ENCODE measurements around the gene SART1.
A peak's percentile ranks its signal among the peaks of the same experiment; 100 is the strongest.
"Not testable (repeated sequence)": the region's sequence is repeated elsewhere in the genome, so short reads cannot be mapped to it uniquely, and the experiment has no call there.

Gene SART1

DNA sequence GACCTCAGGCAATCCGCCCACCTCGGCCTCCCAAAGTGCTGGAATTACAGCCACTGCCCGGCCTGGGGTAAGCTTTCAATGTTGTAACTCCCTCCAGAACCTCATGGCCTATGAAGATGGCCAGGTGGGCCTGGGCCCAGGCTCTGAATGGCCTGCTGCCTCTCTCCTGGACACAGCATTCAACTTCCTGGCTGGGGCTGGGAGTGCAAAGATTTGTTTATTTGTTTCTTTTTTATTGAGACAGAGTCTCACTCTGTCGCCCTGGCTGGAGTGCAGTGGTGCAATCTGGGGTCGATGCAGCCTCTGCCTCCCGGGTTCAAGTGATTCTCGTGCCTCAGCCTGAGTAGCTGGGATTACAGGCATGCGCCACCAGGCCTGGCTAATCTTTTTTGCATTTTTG lies 16.8 kb upstream of the SART1 start:
- Histone ChIP-seq H3K4me1 (ENCODE audit: insufficient read depth, low read length) (peaks cover 17% of the 10 kb centered on the region), H3K36me3 (ENCODE audit: insufficient read depth, low read length) (no peaks in the 10 kb centered on the region), H3K27me3 (ENCODE audit: insufficient read depth, low read length) (no peaks in the 10 kb centered on the region), H3K9me3 (ENCODE audit: low read length) (no peaks in the 10 kb centered on the region), H2AFZ (ENCODE audit: low read depth, low read length) (no peak overlapping the region), H3K4me3 (ENCODE audit: low read length) (no peak overlapping the region)

DNA sequence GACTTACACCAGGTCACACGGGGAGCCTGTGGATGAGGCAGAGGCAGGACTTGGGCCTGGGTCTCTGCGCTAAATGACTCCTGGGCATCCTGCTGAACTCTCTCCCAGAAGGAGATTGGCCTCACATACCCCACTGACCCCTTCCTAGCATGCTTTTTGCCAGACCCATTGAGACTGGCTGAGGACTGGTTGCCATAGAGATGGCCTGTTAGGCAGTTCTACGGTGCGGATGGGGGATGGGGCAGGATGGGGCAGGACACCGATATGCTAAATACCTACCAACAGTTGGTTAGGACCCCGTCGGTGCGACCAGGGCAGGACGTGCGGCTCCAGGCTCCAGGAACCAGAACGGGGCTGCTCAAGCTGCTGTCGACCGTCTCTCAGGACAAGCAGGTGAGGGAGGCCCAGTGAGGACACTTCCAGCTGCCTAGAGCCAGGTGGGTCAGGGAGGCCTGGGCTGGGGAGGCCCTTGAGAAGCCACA lies 16.1 kb upstream of the SART1 start, which contains the start of gene TSGA10IP:
TSGA10IP (plus strand) TSS at position 51 of the 482 bp plus-strand sequence; CDS start at position 247, 196 bp downstream.
- no peaks in the 10 kb centered on the region for H3K27me3 ChIP-seq (ENCODE audit: insufficient read depth, low read length)
- no peak within 1 kb of the TSS for H2AFZ ChIP-seq (ENCODE audit: low read depth, low read length)
- peak within 1 kb of the TSS; percentile 21 for H3K4me3 ChIP-seq (ENCODE audit: low read length)
- H3K36me3 ChIP-seq (ENCODE audit: insufficient read depth, low read length) = no peaks in the 10 kb centered on the region
- H3K4me1 ChIP-seq (ENCODE audit: insufficient read depth, low read length) = peaks cover 17% of the 10 kb centered on the region
- no peaks in the 10 kb centered on the region for H3K9me3 ChIP-seq (ENCODE audit: low read length)

- H3K27me3 ChIP-seq (ENCODE audit: insufficient read depth, low read length) = no peaks in the 10 kb centered on the region
- H3K36me3 ChIP-seq (ENCODE audit: insufficient read depth, low read length) = no peaks in the 10 kb centered on the region
- H3K4me1 ChIP-seq (ENCODE audit: insufficient read depth, low read length) = peaks cover 17% of the 10 kb centered on the region
- no peaks in the 10 kb centered on the region for H3K9me3 ChIP-seq (ENCODE audit: low read length)
- peak overlapping the region; percentile 21 for H3K4me3 ChIP-seq (ENCODE audit: low read length)
- no peak overlapping the region for H2AFZ ChIP-seq (ENCODE audit: low read depth, low read length)
Measured at GRCh38 chr11:65945941-65946558, 15.5 kb upstream of the SART1 start.

DNA sequence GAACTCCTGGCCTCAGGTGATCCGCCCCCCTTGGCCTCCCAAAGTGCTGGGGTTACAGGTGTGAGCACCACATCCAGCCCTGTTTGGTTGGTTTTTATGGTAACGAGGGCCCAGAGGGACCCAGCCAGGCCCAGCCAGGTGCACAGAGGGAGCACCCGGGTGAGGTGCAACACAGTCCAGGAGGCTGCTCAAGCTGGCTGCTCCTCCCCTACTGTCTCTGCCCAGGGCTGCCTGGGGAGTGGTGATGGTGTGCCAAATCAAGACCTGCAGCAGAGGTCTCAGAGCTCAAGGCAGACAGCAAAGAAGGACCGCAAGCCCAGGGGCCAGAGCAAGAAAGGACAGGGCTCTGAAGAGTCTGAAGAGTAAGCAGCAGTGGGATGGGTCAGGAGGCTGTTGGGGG lies 14.9 kb upstream of the SART1 start:
- no peaks in the 10 kb centered on the region for H3K36me3 ChIP-seq (ENCODE audit: insufficient read depth, low read length)
- H3K27me3 ChIP-seq (ENCODE audit: insufficient read depth, low read length) = no peaks in the 10 kb centered on the region
- H2AFZ ChIP-seq (ENCODE audit: low read depth, low read length) = no peak overlapping the region
- H3K4me3 ChIP-seq (ENCODE audit: low read length) = no peak overlapping the region
- peaks cover 17% of the 10 kb centered on the region for H3K4me1 ChIP-seq (ENCODE audit: insufficient read depth, low read length)
- H3K9me3 ChIP-seq (ENCODE audit: low read length) = no peaks in the 10 kb centered on the region

- no peak overlapping the region for H3K4me3 ChIP-seq (ENCODE audit: low read length)
- peaks cover 17% of the 10 kb centered on the region for H3K4me1 ChIP-seq (ENCODE audit: insufficient read depth, low read length)
- H3K9me3 ChIP-seq (ENCODE audit: low read length) = no peaks in the 10 kb centered on the region
- H3K36me3 ChIP-seq (ENCODE audit: insufficient read depth, low read length) = no peaks in the 10 kb centered on the region
- H3K27me3 ChIP-seq (ENCODE audit: insufficient read depth, low read length) = no peaks in the 10 kb centered on the region
- no peak overlapping the region for H2AFZ ChIP-seq (ENCODE audit: low read depth, low read length)
Measured at GRCh38 chr11:65947133-65947532, 14.4 kb upstream of the SART1 start.

DNA sequence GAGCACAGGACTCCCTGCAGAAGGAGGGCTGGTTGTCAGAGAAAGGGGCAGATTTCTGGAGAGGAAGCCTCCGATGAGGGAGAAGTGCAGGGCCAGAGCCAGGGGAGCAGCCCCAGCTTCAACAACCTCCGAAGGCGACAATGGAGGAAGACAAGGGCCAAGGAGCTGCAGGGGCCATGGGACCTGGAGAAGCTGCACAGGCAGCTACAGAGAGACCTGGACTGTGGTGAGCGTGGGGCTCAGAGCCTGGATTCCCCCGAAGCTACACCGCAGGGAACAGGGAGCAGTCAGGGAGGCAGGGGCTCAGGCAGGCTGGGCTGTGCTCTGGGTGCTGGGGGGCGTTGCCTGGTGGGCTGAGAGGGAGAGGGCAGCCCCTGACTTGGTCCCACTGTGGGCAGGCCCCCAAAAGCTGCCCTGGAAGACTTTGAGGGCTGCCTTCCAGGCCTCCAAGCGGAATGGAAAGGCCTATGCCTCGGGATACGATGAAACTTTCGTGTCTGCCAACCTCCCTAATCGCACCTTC lies 13.9 kb upstream of the SART1 start:
- no peaks in the 10 kb centered on the region for H3K9me3 ChIP-seq (ENCODE audit: low read length)
- no peak overlapping the region for H2AFZ ChIP-seq (ENCODE audit: low read depth, low read length)
- H3K4me3 ChIP-seq (ENCODE audit: low read length) = no peak overlapping the region
- H3K4me1 ChIP-seq (ENCODE audit: insufficient read depth, low read length) = peaks cover 17% of the 10 kb centered on the region
- no peaks in the 10 kb centered on the region for H3K36me3 ChIP-seq (ENCODE audit: insufficient read depth, low read length)
- no peaks in the 10 kb centered on the region for H3K27me3 ChIP-seq (ENCODE audit: insufficient read depth, low read length)

DNA sequence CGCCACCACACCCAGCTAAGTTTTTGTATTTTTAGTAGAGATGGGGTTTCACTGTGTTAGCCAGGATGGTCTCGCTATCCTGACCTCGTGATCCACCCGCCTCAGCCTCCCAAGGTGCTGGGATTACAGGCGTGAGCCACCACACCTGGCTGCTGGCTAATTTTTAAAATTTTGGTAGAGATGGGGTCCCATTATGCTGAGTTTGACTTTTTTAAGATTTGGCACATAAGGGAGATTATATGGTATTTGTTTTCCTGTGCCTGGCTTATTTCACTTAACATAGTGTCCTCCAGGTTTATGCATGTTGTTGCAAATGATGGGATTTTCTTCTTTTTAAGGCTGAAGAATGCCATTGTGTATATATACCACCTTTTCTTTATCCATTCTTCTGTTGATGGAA lies 10.8 kb upstream of the SART1 start:
- H3K4me1 ChIP-seq (ENCODE audit: insufficient read depth, low read length); H3K27me3 ChIP-seq (ENCODE audit: insufficient read depth, low read length); H3K4me3 ChIP-seq (ENCODE audit: low read length): not testable (repeated sequence)

DNA sequence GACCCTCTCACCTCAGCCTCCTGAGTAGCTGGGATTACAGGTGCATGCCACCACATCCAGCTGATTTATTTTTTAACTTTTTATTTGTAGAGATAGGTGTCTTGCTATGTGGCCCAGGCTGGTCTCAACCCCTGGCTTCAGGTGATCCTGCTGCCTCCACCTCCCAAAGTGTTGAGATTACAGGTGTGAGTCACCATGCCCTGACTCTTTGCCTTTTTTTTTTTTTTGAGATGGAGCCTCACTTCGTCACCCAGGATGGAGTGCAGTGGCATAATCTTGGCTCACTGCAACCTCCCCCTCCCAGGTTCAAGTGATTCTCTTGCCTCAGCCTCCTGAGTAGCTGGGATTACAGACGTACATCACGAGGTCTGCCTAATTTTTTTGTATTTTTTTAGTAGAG lies 9.9 kb upstream of the SART1 start:
- not testable (repeated sequence) for H3K9me3 ChIP-seq (ENCODE audit: low read length); H2AFZ ChIP-seq (ENCODE audit: low read depth, low read length); H3K27me3 ChIP-seq (ENCODE audit: insufficient read depth, low read length); H3K36me3 ChIP-seq (ENCODE audit: insufficient read depth, low read length); H3K4me3 ChIP-seq (ENCODE audit: low read length); H3K4me1 ChIP-seq (ENCODE audit: insufficient read depth, low read length)

More for the DNA sequence above, 10.8 kb upstream of the SART1 start:
- not testable (repeated sequence) for H3K9me3 ChIP-seq (ENCODE audit: low read length); H2AFZ ChIP-seq (ENCODE audit: low read depth, low read length); H3K36me3 ChIP-seq (ENCODE audit: insufficient read depth, low read length)

- Histone ChIP-seq H2AFZ (ENCODE audit: low read depth, low read length) (no peak overlapping the region), H3K4me1 (ENCODE audit: insufficient read depth, low read length) (no peaks in the 10 kb centered on the region), H3K27me3 (ENCODE audit: insufficient read depth, low read length) (no peaks in the 10 kb centered on the region)
Measured at GRCh38 chr11:65952052-65952521, 9.4 kb upstream of the SART1 start.

GRCh38 chr11:65953471-65953870 lies 8.1 kb upstream of the SART1 start:
- H3K36me3 ChIP-seq (ENCODE audit: insufficient read depth, low read length) = no peaks in the 10 kb centered on the region
- no peak overlapping the region for H3K4me3 ChIP-seq (ENCODE audit: low read length)
- H3K9me3 ChIP-seq (ENCODE audit: low read length) = no peaks in the 10 kb centered on the region
- H3K27me3 ChIP-seq (ENCODE audit: insufficient read depth, low read length) = no peaks in the 10 kb centered on the region
- no peaks in the 10 kb centered on the region for H3K4me1 ChIP-seq (ENCODE audit: insufficient read depth, low read length)
- H2AFZ ChIP-seq (ENCODE audit: low read depth, low read length) = no peak overlapping the region

More at GRCh38 chr11:65952052-65952521, 9.4 kb upstream of the SART1 start:
- no peak overlapping the region for H3K4me3 ChIP-seq (ENCODE audit: low read length)
- H3K36me3 ChIP-seq (ENCODE audit: insufficient read depth, low read length) = no peaks in the 10 kb centered on the region
- no peaks in the 10 kb centered on the region for H3K9me3 ChIP-seq (ENCODE audit: low read length)

DNA sequence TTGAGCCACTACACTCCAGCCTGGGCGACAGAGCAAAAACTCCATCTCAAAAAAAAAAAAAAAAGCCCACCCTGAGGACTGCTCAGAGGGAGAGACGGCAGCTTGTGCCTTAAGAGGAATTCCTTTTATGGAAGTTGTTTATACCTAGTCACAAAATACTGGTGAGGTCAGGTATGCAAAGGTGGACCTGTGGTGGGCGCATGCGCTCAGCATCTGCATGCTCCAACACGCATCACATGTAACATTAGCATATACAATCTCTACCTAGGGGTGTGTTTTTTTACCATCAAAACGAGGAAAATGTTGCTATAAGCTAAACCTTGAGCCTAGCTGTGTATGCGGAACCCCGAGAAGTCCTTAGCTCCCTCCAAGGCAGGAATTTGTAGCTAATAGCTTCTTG lies 6.8 kb upstream of the SART1 start:
- Histone ChIP-seq H3K9me3 (ENCODE audit: low read length) (no peaks in the 10 kb centered on the region), H2AFZ (ENCODE audit: low read depth, low read length) (no peak overlapping the region), H3K4me1 (ENCODE audit: insufficient read depth, low read length) (no peaks in the 10 kb centered on the region), H3K36me3 (ENCODE audit: insufficient read depth, low read length) (no peaks in the 10 kb centered on the region), H3K27me3 (ENCODE audit: insufficient read depth, low read length) (no peaks in the 10 kb centered on the region), H3K4me3 (ENCODE audit: low read length) (no peak overlapping the region)

GRCh38 chr11:65958291-65958690 lies 3.2 kb upstream of the SART1 start:
- peaks cover 13% of the 10 kb centered on the region for H3K4me1 ChIP-seq (ENCODE audit: insufficient read depth, low read length)
- H2AFZ ChIP-seq (ENCODE audit: low read depth, low read length) = no peak overlapping the region
- no peaks in the 10 kb centered on the region for H3K27me3 ChIP-seq (ENCODE audit: insufficient read depth, low read length)
- no peaks in the 10 kb centered on the region for H3K36me3 ChIP-seq (ENCODE audit: insufficient read depth, low read length)
- no peak overlapping the region for H3K4me3 ChIP-seq (ENCODE audit: low read length)
- H3K9me3 ChIP-seq (ENCODE audit: low read length) = no peaks in the 10 kb centered on the region

DNA sequence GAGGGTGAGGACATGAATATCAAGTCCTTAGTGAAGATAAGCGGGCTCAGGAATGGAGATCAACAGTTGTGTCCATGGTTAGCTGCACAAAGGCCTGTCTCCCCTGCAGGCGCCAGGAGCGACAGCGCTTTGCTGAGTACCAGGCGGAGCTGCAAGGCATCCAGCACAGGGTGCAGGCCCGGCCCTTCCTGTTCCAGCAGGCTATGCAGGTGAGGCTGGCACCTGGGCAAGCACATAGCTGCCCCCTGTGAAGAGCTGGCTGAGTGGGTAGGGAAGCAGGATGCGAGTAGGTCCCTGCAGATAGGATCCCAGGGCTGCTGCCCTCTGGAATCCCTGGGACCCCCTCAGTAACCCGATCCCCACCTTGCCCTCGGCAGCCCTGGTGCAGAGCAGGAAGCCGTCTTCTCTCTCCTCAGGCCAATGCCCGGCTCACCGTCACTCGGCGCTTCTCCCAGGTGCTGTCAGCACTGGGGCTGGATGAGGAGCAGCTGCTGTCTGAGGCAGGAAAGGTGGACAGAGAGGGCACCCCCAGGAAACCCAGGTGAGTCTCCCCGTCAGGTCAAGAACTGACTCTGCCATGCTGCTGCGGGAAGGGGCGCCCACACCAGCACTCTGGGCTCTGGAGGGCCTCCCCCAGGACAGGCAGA lies 2.6 kb upstream of the SART1 start:
- no peak overlapping the region for H3K4me3 ChIP-seq (ENCODE audit: low read length)
- H3K27me3 ChIP-seq (ENCODE audit: insufficient read depth, low read length) = no peaks in the 10 kb centered on the region
- no peak overlapping the region for H2AFZ ChIP-seq (ENCODE audit: low read depth, low read length)
- H3K9me3 ChIP-seq (ENCODE audit: low read length) = no peaks in the 10 kb centered on the region
- peaks cover 3% of the 10 kb centered on the region for H3K36me3 ChIP-seq (ENCODE audit: insufficient read depth, low read length)
- peaks cover 13% of the 10 kb centered on the region for H3K4me1 ChIP-seq (ENCODE audit: insufficient read depth, low read length)

Measured in neuron (in vitro differentiated cells).